GM23248 (cell line): ENCODE data around the gene RFX4. TPM values are rescaled to one million over a fixed set of nuclear protein-coding genes. Genes with fewer than 3 reads are reported as not detected.

Experiments
- DNase-seq: peaks from one replicate; pipeline ENCODE4 v3.0.0-alpha.2; 2015
- H2AFZ ChIP-seq: fragments of 200-600 bp; sonication (generic); 2 replicates; pipeline ENCODE4 v1.6.1; 2016; ENCODE audit warnings: antibody characterized with exemption
- H3F3A ChIP-seq: fragments of 200-600 bp; sonication (generic); 2 replicates; pipeline ENCODE4 v1.6.1; 2016; ENCODE audit warnings: mild to moderate bottlenecking, antibody characterized with exemption, mixed run types; ENCODE audit not compliant: insufficient read depth
- H3K27ac ChIP-seq: fragments of 200-600 bp; sonication (generic); 2 replicates; pipeline ENCODE4 v1.5.1; 2016; ENCODE audit warnings: mild to moderate bottlenecking
- H3K27me3 ChIP-seq: fragments of 200-600 bp; sonication (generic); replicated peaks from 2 replicates; pipeline ENCODE4 v1.6.1; 2016; ENCODE audit warnings: mild to moderate bottlenecking; ENCODE audit not compliant: insufficient read depth
- H3K36me3 ChIP-seq: fragments of 200-600 bp; sonication (generic); 2 replicates; pipeline ENCODE4 v1.6.1; 2016; ENCODE audit warnings: low read depth, mild to moderate bottlenecking
- H3K4me1 ChIP-seq: fragments of 200-600 bp; sonication (generic); 2 replicates; pipeline ENCODE4 v1.6.1; 2016; ENCODE audit warnings: mild to moderate bottlenecking; ENCODE audit not compliant: insufficient read depth
- H3K4me2 ChIP-seq: fragments of 200-600 bp; sonication (generic); one replicate; pipeline ENCODE4 v1.6.1; 2016; ENCODE audit warnings: mild to moderate bottlenecking; ENCODE audit not compliant: unreplicated experiment
- H3K4me3 ChIP-seq: fragments of 200-600 bp; sonication (generic); 2 replicates; pipeline ENCODE4 v1.5.1; 2016; ENCODE audit warnings: mild to moderate bottlenecking
- H3K79me2 ChIP-seq: fragments of 200-600 bp; sonication (generic); 2 replicates; pipeline ENCODE4 v1.6.1; 2016; ENCODE audit warnings: mild to moderate bottlenecking; ENCODE audit not compliant: insufficient read depth
- H3K9ac ChIP-seq: fragments of 200-600 bp; sonication (generic); 2 replicates; pipeline ENCODE4 v1.6.1; 2016; ENCODE audit warnings: mild to moderate bottlenecking
- H3K9me2 ChIP-seq: fragments of 200-600 bp; sonication (generic); 2 replicates; pipeline ENCODE4 v1.6.1; 2016; ENCODE audit warnings: mixed run types, mild to moderate bottlenecking, moderate library complexity; ENCODE audit not compliant: insufficient read depth
- H3K9me3 ChIP-seq: fragments of 200-600 bp; sonication (generic); one replicate; pipeline ENCODE4 v1.6.1; 2017; ENCODE audit warnings: low read depth
- H4K20me1 ChIP-seq: fragments of 200-600 bp; sonication (generic); 2 replicates; pipeline ENCODE4 v1.6.0; 2016; ENCODE audit not compliant: insufficient read depth
- EZH2 ChIP-seq: fragments of 200-600 bp; sonication (generic); IDR thresholded peaks from 2 replicates; pipeline ENCODE4 v1.6.1; 2018; ENCODE audit warnings: antibody characterized with exemption, mild to moderate bottlenecking; ENCODE audit not compliant: insufficient read depth, poor library complexity, severe bottlenecking
- EZH2phosphoT487 ChIP-seq: fragments of 200-600 bp; sonication (generic); IDR thresholded peaks from 2 replicates; pipeline ENCODE4 v1.6.1; 2018; ENCODE audit warnings: antibody characterized with exemption, moderate library complexity, mild to moderate bottlenecking, low read depth; ENCODE audit not compliant: insufficient read depth
- WGBS, 2 experiments: methylation state at CpG; one replicate each; pipeline ENCODE4 v1.1.6; 2015 to 2017; ENCODE audit warnings: low lambda C conversion rate in 2 of 2, low coverage in 1 of 2; ENCODE audit errors: missing lambda C conversion rate in 2 of 2; 5-methylcytosine and 5-hydroxymethylcytosine counted together
- in situ Hi-C: fragments of 300-500 bp; cut with MboI; formaldehyde crosslinking; loops from 2 replicates; pipeline ENCODE4 v1.15.0; 2020
- polyA plus RNA-seq: library from polyadenylated mRNA; unstranded; fragments of >200 nt; fragmentation: Nextera tagmentation; extraction: Ambion mirVana; gene quantifications from 2 replicates; pipeline ENCODE4 v1.2.1, GENCODE V29; 2016
- total RNA-seq: library from RNA; depleted of rRNA; stranded (reverse); fragments of >200 nt; shearing (Covaris generic); gene quantifications from 2 replicates; pipeline ENCODE4 v1.2.3, GENCODE V29; 2014

Gene RFX4
- total and polyA plus RNA-seq, 2 experiments from 2014 or later = not detected

DNA sequence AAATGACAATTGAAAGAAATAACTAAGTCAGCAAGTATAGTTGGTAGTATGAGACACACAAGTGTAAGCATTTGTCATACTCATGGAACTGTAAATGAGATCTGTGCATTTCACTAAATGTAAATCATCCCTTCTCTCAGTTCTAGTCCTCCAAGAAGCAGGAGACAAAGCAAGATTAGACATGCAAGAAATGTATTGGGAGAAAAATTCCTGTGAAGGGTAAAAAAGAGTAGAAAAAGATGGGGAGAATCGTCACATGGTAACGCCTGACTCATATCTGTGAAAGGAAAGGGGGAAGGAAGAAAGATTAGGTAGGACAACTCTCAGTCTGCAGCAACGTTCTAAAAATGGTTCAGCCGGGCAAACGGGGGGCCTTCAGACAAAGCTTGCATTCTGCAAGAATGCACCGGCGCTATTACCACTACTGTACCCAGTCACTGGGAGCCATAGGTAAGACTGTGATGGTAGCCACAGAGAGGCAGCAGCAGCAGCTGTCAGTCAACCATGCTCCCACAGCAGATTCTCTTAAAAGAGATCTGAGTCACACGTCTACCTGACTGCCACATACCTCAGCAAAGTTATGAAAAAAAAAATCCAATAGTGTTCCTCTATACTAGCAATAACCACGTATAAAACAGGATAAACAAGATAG, 18.0 kb upstream of the RFX4 start:
- Histone ChIP-seq H3K27me3 (no peaks in the 10 kb centered on the region), H3K9me3 (no peaks in the 10 kb centered on the region), H3K27ac (no peak overlapping the region), H2AFZ (no peak overlapping the region), H3F3A (no peaks in the 10 kb centered on the region), H4K20me1 (no peaks in the 10 kb centered on the region), H3K4me3 (no peak overlapping the region), H3K4me2 (no peak overlapping the region), H3K79me2 (no peaks in the 10 kb centered on the region), H3K9me2 (no peaks in the 10 kb centered on the region), H3K9ac (no peak overlapping the region), H3K4me1 (no peaks in the 10 kb centered on the region), H3K36me3 (no peaks in the 10 kb centered on the region)
- TF ChIP-seq EZH2phosphoT487 (no peak), EZH2 (no peak)
- in situ Hi-C loops = no loop called here
- DNase-seq = no peak
- 54 to 55% methylated on average over 9 of the region's 9 CpGs for WGBS, 2 experiments

DNA sequence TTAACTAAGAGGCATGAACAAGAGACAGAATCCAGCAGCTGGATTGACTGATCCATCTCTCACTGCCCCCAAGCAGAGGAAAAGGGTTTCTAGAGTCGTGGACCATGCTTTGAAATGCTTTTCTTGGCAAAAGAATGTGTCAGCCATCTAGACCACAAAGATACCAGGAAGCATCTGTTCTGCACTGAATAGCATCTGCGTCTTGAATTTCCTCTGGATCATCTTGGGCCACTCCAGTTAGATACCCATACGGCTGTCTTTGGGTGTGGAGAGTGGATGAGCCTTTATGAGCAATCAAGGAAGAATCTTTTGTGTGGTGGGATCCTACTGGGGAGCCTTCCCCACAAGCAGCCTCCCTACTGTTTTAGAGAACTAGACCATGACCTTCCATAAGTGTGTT, 16.0 kb upstream of the RFX4 start:
- Histone ChIP-seq H3K27me3 (no peaks in the 10 kb centered on the region), H3K9me3 (no peaks in the 10 kb centered on the region), H3K36me3 (no peaks in the 10 kb centered on the region), H2AFZ (no peak overlapping the region), H3K9ac (no peak overlapping the region), H3F3A (no peaks in the 10 kb centered on the region), H4K20me1 (no peaks in the 10 kb centered on the region), H3K27ac (no peak overlapping the region), H3K9me2 (no peaks in the 10 kb centered on the region), H3K79me2 (no peaks in the 10 kb centered on the region), H3K4me2 (no peak overlapping the region), H3K4me3 (no peak overlapping the region), H3K4me1 (no peaks in the 10 kb centered on the region)
- in situ Hi-C loops = no loop called here
- 8 to 12% methylated on average over 3 of the region's 3 CpGs for WGBS, 2 experiments
- no peak for DNase-seq
- TF ChIP-seq EZH2 (no peak), EZH2phosphoT487 (no peak)

DNA sequence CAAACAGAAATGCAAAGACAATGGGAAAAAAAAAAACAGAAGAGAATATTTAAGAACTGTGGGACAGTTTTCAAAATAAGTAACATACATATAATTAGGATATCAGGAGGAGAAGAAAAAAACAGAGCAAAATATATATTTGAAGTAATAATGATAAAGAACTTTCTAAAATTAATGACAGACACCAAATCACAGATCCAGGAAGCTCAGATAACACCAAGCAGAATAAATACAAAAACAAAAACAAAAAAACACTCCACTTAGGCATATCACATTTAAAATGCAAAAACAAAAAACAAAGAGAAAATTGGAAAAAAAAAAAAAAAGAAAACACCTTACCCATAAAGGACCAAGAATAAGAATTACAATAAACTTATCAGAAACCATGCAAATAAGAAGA, 9.6 kb upstream of the RFX4 start:
- no peak for DNase-seq
- Histone ChIP-seq H3K9me2 (no peaks in the 10 kb centered on the region), H3K27me3 (peaks cover 7% of the 10 kb centered on the region; the same call in 1 of the 2 replicates), H4K20me1 (no peaks in the 10 kb centered on the region), H3K79me2 (no peaks in the 10 kb centered on the region), H3K4me2 (no peak overlapping the region), H2AFZ (no peak overlapping the region), H3K27ac (no peak overlapping the region), H3K4me3 (no peak overlapping the region), H3K36me3 (no peaks in the 10 kb centered on the region), H3K9ac (no peak overlapping the region), H3K4me1 (no peaks in the 10 kb centered on the region), H3K9me3 (no peaks in the 10 kb centered on the region), H3F3A (no peaks in the 10 kb centered on the region)
- TF ChIP-seq EZH2 = no peak
- TF ChIP-seq EZH2phosphoT487 = no peak
- in situ Hi-C loops = no loop called here

DNA sequence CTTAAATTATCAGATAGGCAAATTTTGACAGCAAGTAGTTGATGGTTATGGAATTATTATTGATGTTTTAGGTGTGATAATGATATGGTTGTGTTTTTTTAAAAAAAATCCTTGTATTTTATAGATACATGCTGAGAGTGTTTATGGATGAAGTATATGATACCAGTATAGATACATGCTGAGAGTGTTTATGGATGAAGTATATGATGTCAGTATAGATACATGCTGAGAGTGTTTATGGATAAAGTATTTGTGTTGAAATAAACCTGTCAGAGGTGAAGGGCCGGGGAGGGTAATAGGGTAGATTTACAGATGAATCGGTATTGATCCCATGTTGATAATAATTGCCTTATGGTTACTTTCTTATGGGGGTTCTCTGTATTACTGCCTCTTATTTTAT, 6.0 kb upstream of the RFX4 start:
- WGBS, 2 experiments = 33 to 46% methylated on average over 2 of the region's 2 CpGs
- Histone ChIP-seq H3K4me2 (no peak overlapping the region), H2AFZ (no peak overlapping the region), H4K20me1 (no peaks in the 10 kb centered on the region), H3K9me2 (no peaks in the 10 kb centered on the region), H3K9ac (no peak overlapping the region), H3K27ac (no peak overlapping the region), H3K4me1 (no peaks in the 10 kb centered on the region), H3K9me3 (no peaks in the 10 kb centered on the region), H3K36me3 (no peaks in the 10 kb centered on the region), H3K4me3 (no peak overlapping the region), H3F3A (no peaks in the 10 kb centered on the region), H3K79me2 (no peaks in the 10 kb centered on the region), H3K27me3 (peaks cover 29% of the 10 kb centered on the region)
- TF ChIP-seq EZH2 = no peak
- no peak for DNase-seq
- in situ Hi-C loops = no loop called here
